NOMO-1 (cell line): ENCODE measurements around the gene USH1C.

Experiments
- DNase-seq, 2 experiments: peaks; one replicate each; lab custom pipeline; 2025; ENCODE audit not compliant: unreplicated experiment in 2 of 2; lab: John Stamatoyannopoulos, UW

Gene USH1C

GRCh38 chr11:17550450-17551346 is 6.5 kb upstream of the USH1C start:
- no peak for DNase-seq

- no peak for DNase-seq
These were observed 4.2 kb upstream of the USH1C start for GRCh38 chr11:17548444-17548843.

- no peak for DNase-seq
These were observed 3.7 kb upstream of the USH1C start for GRCh38 chr11:17547932-17548331.

GRCh38 chr11:17547051-17547577 is 2.9 kb upstream of the USH1C start, which contains the start of gene OTOG:
Gene OTOG, plus strand, starts transcription at chr11:17547259. Its CDS starts 114 bp downstream, at chr11:17547373.
- DNase-seq, result no peak

GRCh38 chr11:17546240-17546639 is 2.0 kb upstream of the USH1C start:
- no peak for DNase-seq

GRCh38 chr11:17543574-17544180 is 539 bp downstream of the USH1C start:
- DNase-seq, result no peak

- no peak for DNase-seq
These were observed 1.2 kb downstream of the USH1C start for GRCh38 chr11:17543041-17543440.

GRCh38 chr11:17542249-17542648 is 2.0 kb downstream of the USH1C start:
- no peak for DNase-seq

- no peak for DNase-seq
These were observed 2.8 kb downstream of the USH1C start for GRCh38 chr11:17541330-17541885.

- DNase-seq, result no peak
These were observed 3.4 kb downstream of the USH1C start for GRCh38 chr11:17540807-17541206.

DNA sequence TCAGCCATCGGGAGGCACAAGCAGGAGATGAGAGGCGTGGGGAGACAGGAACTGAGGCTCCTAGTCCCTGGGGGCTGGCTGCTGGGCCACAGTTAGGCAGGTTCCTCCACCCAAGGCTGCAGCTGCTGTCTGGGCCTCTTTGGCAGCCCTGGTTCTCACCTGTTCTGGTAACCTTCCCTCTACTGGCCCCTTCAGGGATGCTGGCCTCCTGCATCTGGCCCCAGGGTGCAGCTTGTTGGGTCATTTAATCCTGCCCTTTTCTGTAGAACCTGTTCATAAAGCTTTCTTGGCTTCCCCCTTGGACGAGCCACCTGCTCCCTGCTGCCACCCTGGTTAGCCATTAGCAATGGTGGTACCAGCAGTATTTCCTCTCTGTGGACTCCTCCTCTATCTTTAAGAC is 5.5 kb downstream of the USH1C start:
- DNase-seq, result no peak

DNA sequence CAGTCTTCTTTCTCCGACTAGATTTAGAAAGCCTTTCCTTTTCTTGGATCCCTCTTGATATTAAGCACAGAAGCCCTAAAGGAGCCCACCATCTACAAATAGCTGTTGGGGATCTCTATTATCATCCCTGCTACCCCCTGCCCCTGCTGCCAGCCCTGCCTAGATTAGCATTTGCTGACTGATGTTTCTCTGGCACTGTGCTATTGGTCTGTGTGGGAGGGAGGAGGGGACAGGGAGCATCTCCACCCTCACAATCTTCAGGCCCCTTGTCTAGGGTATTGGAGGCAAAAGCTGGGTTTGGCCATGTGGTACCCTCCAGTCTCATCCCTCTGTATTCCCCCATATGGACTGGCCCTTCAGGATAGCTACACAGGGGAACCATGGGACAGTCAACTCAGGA is 6.2 kb downstream of the USH1C start:
- DNase-seq, result no peak

- no peak for DNase-seq
These were observed 7.0 kb downstream of the USH1C start for GRCh38 chr11:17537261-17537660.

DNA sequence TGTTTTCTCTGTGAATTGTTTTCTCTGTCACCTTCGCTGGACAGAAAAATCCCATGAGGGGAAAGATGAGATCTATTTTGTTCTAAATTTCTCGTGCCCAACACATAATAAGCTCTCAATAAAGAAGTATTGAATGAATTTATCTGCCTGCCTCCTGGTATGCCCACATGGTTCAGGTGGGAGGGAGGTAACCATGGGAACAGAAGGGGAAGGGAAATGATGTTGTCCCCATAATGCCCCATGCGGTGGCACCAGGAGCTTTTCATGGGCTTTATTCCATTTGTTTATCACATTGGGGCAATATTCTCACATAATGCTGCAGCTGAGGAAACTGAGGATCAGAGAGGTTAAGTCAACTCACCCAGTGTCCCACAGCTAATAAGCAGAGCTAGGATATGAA is 8.7 kb downstream of the USH1C start:
- no peak for DNase-seq

DNA sequence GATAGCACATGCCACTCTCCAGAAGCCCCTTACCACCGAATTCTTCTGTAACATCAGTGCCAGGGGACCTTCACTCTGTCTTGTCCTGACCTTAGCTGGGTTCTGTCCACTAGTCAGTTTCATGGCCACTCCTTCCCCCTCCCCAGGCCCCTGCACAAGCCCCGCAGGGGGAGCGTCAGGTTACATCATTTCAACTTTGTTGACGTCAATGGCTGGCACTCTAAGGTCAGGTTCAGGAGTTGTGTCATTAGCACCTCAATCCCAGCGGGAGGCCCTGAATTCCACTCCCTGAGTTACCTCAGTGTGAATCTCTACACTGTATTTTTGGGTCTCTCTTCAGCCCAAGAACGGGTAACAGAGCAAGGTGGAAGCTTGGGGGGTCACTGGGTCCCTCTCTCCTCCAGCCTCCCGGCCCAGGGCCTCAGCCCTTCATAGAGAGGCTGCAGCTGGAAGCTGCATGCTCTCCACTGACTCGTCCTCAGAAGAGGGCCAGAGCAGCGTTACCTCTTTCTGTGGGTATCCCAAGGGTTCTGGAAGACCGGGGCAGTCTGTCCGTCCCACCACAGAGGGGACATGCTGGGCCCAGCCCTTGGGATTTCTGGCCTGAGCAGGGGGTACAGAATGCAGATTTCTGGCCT is 10.3 kb downstream of the USH1C start:
- no peak for DNase-seq

DNA sequence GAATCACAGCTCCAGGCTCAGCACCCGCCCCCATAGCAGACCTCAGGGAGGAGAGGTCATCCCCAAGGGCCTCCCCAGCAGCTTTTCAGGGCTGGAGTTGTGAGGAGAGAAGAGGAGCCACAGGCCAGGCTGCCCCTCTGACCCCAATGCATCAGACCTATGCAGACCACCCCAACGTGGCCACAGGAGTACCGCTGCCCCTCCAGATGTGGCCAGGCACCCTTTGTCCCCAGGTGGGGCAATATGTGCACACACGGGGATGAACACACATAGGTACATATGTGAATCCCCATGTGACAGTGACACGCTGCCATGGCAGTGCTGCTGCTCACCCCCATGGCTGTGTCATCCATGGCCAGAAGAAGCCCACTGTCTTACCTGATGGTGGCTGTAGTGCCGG is 10.9 kb downstream of the USH1C start:
- DNase-seq, result no peak

DNA sequence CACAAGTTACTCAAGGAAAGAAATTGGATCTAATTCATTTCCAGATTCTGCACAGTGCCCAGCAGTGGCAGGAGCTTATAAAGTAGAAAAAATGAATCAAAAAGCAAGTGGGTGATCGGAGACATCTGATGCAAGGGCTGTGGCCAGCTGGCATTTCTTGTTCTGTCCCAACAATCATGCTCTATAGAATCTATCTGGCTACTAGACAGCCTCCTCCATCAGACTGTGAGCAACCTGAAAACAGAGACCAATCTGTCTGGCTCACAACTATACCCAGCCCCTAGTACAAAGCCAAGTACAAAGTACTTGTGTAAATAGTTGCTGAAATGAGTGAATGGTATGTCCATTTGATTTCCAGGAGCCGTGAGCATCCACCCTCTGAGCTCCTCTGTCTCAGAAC is 11.4 kb downstream of the USH1C start:
- DNase-seq, result no peak

DNA sequence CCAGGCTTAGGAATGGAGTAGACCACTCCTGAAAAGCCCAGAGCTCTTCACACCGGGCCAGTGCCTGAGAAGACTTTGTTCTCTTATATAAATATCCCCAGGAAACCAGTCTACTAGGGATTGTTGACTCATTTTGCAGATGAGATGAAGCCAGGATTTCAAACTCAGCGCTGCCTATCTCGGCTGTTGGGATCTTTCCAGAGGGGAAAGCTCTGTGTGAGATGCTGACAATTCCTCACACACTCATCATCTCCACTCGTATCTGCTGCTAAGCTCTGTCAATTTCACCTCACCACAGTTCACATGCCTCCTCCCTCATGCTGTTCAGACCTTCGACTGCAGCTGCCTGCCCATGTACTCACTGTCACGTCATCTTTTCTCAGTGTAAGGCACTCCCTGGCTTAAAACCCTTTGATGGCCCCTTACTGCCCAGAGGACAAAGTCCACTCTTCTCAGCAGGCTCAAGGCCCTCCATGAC is 12.5 kb downstream of the USH1C start:
- no peak for DNase-seq

DNA sequence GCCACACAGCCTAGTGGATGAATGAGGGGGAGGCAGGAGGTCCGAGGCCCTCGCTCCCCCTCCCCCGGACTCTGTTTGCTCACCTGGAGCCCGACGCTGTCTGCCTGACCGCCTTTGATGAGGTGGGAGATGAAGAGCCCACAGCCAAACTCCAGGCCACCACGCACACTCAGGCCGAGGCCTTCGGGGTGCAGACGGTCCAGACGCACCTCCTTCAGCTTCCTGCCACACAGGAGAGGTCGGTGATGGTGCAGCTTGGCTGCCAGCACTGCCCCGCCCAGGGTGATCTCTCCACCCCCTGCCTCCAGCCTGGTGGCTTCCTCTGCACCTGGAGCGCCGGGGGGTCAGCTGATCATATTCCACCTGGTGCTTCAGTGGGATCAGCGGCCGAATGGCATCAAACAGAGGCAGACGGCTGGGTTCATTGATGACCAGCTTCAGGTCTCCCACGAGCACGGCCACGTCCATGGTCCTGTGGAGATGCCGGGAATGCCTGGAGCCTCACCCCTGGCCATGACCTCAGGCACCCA is 13.1 kb downstream of the USH1C start:
- no peak for DNase-seq

- DNase-seq, result no peak
These were observed 14.4 kb downstream of the USH1C start for GRCh38 chr11:17529844-17530185.
